ENCODE results near the gene FLT3. TPM values are rescaled to one million over a fixed set of nuclear protein-coding genes. Genes with fewer than 3 reads are reported as not detected.
A peak's percentile ranks its signal among the peaks of the same experiment; 100 is the strongest.

FLT3 gene
- total and polyA plus RNA-seq, 2 of the 13 experiments (the other 11 are each of a cell fraction or from before 2014, with no cell fraction given): not detected

DNA sequence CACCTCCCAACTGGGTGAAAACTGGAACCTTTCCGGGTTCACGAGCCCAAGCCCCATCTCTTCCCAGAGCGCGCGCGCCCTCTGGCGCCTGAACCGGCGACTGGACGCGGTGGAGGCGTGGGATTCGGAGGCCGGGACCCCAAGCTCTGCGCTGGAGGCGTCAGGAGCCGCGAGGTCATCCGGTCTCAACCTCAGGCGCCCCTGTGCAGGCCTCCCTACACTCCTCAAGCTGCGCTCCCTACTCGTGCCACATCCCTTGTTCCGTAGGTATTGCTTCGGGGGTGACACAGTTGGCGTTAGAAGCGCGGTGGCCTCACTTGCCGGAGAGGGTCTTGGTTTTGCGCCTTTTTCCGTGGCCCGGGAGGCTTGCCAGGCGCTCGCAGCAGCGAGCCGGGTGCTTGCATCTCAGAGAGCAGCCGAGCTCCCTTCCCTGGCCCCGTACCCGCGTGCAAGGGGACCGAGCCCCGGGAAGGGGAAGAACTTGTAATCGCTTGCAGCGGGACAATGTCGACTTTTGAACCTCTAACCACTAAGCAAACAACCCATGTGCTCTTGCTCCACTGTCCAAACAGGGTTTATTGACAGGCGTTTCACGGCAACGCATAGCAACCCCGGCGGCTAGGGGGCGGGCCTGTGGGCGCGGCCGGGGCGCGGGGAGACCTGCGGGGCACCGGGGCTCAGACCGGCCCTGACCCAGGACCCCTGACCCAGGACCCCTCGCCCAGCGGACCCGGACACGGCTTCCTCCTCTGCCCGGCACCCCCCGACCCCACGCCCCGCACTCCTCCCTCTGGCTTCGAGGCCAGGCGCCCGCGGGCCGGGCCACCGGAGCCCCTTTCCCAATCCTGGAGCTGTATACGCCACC, 139.8 kb downstream of the FLT3 start (continued):
- TF ChIP-seq RERE (CRISPR knock-in tag; IDR thresholded peaks at IDR 0.05; ENCODE audit: low read depth): peak; percentile 90
- no peak for TF ChIP-seq AFF4 (CRISPR knock-in tag; IDR thresholded peaks at IDR 0.05)
- TF ChIP-seq, protein P1, sequence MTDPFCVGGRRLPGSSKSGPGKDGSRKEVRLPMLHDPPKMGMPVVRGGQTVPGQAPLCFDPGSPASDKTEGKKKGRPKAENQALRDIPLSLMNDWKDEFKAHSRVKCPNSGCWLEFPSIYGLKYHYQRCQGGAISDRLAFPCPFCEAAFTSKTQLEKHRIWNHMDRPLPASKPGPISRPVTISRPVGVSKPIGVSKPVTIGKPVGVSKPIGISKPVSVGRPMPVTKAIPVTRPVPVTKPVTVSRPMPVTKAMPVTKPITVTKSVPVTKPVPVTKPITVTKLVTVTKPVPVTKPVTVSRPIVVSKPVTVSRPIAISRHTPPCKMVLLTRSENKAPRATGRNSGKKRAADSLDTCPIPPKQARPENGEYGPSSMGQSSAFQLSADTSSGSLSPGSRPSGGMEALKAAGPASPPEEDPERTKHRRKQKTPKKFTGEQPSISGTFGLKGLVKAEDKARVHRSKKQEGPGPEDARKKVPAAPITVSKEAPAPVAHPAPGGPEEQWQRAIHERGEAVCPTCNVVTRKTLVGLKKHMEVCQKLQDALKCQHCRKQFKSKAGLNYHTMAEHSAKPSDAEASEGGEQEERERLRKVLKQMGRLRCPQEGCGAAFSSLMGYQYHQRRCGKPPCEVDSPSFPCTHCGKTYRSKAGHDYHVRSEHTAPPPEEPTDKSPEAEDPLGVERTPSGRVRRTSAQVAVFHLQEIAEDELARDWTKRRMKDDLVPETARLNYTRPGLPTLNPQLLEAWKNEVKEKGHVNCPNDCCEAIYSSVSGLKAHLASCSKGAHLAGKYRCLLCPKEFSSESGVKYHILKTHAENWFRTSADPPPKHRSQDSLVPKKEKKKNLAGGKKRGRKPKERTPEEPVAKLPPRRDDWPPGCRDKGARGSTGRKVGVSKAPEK (CRISPR knock-in tag; IDR thresholded peaks at IDR 0.05; ENCODE audit: borderline replicate concordance): peak; percentile 94; the same call in 1 of the 2 replicates
- TF ChIP-seq ZNF580 (CRISPR knock-in tag; IDR thresholded peaks at IDR 0.05; ENCODE audit: borderline replicate concordance, low read depth): no peak
- TF ChIP-seq, protein P2, sequence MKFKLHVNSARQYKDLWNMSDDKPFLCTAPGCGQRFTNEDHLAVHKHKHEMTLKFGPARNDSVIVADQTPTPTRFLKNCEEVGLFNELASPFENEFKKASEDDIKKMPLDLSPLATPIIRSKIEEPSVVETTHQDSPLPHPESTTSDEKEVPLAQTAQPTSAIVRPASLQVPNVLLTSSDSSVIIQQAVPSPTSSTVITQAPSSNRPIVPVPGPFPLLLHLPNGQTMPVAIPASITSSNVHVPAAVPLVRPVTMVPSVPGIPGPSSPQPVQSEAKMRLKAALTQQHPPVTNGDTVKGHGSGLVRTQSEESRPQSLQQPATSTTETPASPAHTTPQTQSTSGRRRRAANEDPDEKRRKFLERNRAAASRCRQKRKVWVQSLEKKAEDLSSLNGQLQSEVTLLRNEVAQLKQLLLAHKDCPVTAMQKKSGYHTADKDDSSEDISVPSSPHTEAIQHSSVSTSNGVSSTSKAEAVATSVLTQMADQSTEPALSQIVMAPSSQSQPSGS (CRISPR knock-in tag; IDR thresholded peaks at IDR 0.05): peak; percentile 66
- TF ChIP-seq HNF4G (IDR thresholded peaks at IDR 0.05; ENCODE audit: borderline replicate concordance, low read depth, low read length): peak; percentile 97
- TF ChIP-seq HNF4G (CRISPR knock-in tag; IDR thresholded peaks at IDR 0.05; ENCODE audit: borderline replicate concordance, low read depth): peak; percentile 87; the same call in 1 of the 2 replicates
- TF ChIP-seq ZNF468 (CRISPR knock-in tag; IDR thresholded peaks at IDR 0.05): 0 out of 2 replicates have a peak, but pooled peaks have one; percentile 43
- TF ChIP-seq, protein P3, sequence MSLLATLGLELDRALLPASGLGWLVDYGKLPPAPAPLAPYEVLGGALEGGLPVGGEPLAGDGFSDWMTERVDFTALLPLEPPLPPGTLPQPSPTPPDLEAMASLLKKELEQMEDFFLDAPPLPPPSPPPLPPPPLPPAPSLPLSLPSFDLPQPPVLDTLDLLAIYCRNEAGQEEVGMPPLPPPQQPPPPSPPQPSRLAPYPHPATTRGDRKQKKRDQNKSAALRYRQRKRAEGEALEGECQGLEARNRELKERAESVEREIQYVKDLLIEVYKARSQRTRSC (CRISPR knock-in tag; IDR thresholded peaks at IDR 0.05; ENCODE audit: low read depth): peak; percentile 53; the same call in 1 of the 2 replicates
- TF ChIP-seq ZNF766 (CRISPR knock-in tag; IDR thresholded peaks at IDR 0.05; ENCODE audit: borderline replicate concordance): peak; percentile 64; the same call in 1 of the 2 replicates
- TF ChIP-seq ARNTL (CRISPR knock-in tag; IDR thresholded peaks at IDR 0.05): peak; percentile 76
- peak; percentile 23; the same call in 1 of the 2 replicates for TF ChIP-seq ZNF589 (CRISPR knock-in tag; conservative IDR thresholded peaks at IDR 0.05)
